Ecto neural progenitor cell (in vitro differentiated cells): ENCODE results near the gene GANAB.
"Not testable (repeated sequence)": the region's sequence is repeated elsewhere in the genome, so short reads cannot be mapped to it uniquely, and the experiment has no call there.

Experiments used
- DNase-seq: peaks from one replicate; pipeline ENCODE4 v3.0.0-alpha.2; 2018; ENCODE audit warnings: low spot score

GANAB gene

DNA sequence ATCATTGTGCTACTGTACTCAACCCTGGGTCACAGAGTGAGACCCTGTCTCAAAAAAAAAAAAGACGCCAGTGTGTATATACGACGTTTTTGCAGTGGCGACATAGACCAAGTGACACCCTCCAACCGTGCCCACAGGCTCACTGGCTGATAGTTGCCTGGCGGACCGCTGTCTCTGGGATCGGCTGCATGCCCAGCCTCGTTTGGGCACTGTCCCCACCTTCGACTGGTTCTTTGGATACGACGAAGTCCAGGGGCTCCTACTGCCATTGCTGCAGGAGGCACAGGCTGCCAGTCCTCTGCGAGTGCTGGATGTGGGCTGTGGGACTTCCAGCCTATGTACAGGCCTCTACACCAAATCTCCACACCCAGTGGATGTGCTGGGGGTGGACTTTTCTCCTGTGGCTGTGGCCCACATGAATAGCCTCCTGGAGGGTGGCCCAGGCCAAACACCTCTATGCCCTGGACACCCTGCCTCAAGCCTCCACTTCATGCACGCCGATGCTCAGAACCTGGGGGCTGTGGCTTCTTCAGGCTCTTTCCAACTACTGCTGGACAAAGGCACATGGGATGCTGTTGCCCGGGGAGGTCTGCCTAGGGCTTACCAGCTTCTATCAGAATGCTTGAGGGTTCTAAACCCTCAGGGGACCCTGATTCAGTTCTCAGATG is 20.0 kb upstream of the GANAB start:
- no peak for DNase-seq

DNA sequence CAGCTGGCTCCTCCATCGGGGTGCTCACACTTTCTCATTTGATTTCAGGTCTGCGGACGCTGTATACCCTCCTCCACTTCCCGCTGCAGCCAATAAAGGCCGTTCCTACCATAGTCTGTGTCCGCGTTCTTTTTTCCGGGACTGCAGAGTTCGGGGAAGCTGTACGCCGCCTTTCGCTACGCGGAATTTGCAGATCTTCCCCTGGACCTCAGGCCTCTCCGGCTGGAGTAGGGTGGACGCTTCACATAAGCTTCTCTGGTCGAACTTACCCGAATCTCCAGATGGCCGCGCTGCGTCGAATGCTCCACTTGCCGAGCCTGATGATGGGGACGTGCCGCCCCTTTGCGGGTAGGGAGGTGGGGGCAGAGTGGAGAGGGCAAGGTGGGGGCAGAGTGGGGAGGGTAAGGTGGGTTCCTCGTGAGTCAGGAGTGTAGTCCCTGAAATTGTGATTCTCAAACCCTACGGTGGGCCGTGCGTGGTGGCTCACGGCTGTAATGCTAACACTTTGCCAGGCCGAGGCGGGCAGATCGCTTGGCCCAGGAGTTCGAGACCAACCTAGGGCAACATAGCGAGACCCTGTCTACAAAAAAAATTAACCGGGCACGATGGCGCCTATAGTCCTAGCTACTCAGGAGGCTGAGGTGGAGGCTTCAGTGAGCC is 19.3 kb upstream of the GANAB start:
- peak; percentile 69 for DNase-seq

DNA sequence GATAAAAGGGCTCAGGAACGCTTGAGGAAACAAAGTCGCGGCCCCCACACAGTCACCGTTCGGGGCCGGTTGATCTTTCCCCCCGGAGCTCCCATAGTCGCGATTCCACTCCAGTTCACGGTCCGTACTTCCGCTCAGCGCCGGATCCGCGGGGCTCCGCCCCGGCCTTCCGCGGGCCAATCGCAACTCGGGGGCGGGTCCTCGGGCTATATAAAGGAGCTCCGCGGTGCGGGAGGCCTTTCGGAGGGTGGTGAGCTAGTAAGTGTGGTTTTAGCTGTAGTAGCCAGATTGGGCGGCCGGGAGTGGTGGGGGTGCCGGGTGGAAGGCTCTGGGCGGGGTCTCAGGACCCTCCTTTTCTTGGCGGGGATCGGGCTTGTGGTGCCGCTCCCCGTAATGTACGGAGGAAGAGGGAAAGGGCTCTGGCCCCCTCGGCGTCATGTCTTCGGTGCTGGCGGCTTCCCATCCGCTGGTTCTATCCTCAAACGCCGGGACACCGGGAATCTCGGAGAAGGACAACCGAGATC is 18.7 kb upstream of the GANAB start, which contains the start of the genes C11orf98 and CSKMT:
Gene C11orf98, minus strand, starts transcription at position 136 of the 524 bp plus-strand sequence. Its CDS starts 41 bp downstream, at position 95.
Gene CSKMT, plus strand, starts transcription at position 238 of the 524 bp plus-strand sequence. CDS start 568 bp downstream, outside the sequence.
- peak; percentile 98 for DNase-seq

GRCh38 chr11:62664405-62665074 is 18.1 kb upstream of the GANAB start:
- no peak for DNase-seq

DNA sequence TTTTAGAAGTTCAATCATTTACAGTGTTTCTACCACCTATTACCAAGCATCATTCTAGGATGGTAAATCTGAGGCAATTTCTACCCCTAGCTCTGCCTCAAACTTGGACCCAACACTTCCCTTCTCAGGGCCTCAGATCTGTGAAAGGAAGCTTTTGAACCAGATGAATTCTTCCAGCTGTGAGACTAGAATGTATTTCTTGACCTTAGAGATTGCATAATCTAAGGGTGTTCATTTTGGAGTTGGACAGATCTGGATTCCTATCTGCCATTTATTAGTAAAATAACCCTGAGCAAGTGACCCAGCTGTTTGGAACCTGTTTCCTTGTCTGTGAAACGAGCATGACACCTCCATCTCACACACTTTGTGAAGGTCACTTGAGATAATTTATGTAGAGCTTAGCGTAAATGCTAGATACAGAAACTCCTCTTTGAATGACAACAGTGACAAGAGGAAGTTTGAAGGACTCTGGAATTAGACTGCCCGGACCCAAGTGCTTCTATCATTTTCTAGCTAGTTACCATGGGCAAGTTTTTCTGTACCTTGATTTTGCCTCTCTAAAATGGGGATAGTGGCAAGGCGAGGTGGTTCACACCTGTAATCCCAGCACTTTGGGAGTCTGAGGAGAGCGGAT is 10.5 kb upstream of the GANAB start:
- no peak for DNase-seq

- DNase-seq: no peak
Measured at GRCh38 chr11:62654297-62654696, 7.9 kb upstream of the GANAB start.

GRCh38 chr11:62652161-62653006 is 6.0 kb upstream of the GANAB start:
- DNase-seq: no peak

GRCh38 chr11:62650283-62650682 is 3.9 kb upstream of the GANAB start:
- DNase-seq: not testable (repeated sequence)

- no peak for DNase-seq
Measured at GRCh38 chr11:62649486-62649885, 3.1 kb upstream of the GANAB start.

GRCh38 chr11:62648967-62649364 is 2.6 kb upstream of the GANAB start:
- DNase-seq: no peak

- DNase-seq: no peak
Measured at GRCh38 chr11:62648185-62648966, 2.0 kb upstream of the GANAB start.

- DNase-seq: no peak
Measured at GRCh38 chr11:62647609-62648005, 1.2 kb upstream of the GANAB start.

DNA sequence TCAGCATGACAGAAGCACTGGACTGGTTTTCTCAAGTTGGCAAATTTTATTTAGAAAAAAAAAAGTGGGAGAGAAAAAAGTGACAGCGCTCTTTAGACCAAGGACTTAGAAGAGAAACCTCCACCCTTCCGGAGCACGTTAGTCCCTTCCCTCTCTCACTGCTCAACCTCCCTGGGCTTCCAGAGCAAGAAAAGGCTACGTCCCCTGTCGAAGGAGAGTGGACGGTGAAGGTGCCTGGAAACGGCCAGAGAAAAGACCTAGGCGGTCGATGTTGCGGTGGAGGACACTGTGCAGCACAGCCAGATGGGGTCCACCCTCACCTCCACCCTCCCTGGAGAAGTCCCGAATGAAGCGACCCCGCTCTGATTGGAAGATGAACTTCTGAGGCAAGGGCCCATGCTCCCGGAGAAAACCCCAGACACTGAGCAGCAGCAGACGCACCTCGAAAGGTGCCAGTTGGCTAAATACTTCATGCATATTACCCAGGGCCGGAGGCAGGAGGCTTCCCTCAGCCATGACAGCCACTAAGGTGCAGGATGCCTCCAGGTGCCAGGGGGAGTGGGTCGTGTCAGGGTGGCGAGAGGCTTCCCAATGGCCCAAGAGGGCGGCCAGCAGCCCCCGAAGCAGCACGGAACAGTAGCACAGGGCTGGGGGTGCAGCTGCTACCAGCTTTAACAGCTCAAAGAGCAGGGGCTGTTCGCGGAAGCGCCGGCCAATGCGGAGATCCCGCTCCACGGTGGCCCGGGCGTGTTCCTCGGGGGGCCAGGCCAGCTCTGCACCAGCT is 604 bp upstream of the GANAB start:
- DNase-seq: peak; percentile 55

DNA sequence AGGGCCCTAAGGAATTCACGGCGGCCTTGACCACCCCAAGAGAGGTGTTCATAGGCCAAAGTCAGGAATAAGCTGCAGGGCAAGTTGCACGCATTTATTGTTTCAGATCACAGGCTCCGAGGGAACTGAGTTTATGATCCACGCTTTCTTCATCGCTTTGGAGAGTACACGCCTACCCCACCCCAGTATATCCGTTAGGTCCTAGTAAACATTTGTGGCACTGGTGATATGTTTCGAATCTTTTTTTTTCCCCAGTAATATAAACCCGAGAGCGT is 805 bp downstream of the GANAB start:
- DNase-seq: no peak

GRCh38 chr11:62644220-62644619 is 2.2 kb downstream of the GANAB start:
- DNase-seq: no peak

DNA sequence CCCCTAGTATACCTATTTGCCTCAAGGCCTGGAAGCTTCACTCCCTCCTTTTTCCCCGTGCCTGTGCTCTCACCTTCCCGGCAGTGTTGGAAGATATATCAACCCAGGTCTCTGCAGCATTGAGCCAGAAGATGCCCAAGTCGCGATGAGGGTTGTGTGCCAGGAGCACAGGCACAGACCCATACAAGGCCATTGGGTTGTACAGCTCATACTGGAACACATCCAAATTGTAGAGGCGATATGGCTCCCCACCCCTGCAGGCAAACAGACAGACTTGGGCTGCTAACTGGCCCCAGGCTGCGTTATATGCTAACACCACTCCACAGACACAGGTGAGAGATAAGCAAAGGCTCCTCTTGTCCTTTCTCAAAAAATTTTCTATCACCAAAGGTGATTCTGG is 13.9 kb downstream of the GANAB start:
- DNase-seq: no peak

GRCh38 chr11:62627713-62628112 is 18.7 kb downstream of the GANAB start:
- DNase-seq: no peak

DNA sequence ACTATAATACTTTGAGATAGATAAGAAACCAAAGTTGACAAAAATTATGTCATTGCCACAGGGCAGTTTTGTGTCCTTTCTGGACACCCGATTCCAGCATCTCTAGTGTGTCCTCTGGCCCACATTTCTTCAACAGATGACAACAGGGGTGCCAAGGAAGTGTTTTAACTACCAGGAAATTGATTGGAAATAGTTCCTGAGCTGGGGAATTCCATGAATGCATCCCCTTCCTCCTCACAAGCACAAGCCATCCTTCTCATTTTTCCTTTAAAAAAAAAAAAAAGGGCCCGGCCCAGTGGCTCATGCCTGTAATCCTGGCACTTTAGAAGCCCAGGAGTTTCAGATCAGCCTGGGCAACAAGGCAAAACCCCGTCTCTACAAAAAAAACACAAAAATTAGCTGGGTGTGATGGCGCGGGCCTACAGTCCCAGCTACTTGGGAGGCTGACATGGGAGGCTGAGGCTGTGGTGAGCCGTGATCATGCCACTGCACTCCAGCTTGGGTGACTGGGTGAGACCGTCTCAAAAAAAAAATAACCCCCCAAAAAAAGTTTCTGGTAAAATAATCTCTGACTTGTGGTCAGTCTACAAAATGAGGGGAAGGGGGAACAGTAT is 23.8 kb downstream of the GANAB start:
- no peak for DNase-seq
